Measurements from ENCODE around the gene CDK7. TPM values are rescaled to one million over a fixed set of nuclear protein-coding genes. Genes with fewer than 3 reads are reported as not detected.

Gene CDK7
- total and polyA plus RNA-seq, 7 donors: 7.2 to 35.1 (median 18.5) TPM

GRCh38 chr5:69305512-69305911 lies 70.8 kb downstream of the CDK7 start:
- Histone ChIP-seq H3K4me1 (no peaks in the 10 kb centered on the region), H3K4me3 (no peak overlapping the region), H3K27ac (no peak overlapping the region), H3K9me3 (no peaks in the 10 kb centered on the region), H3K27me3 (no peaks in the 10 kb centered on the region), H3K36me3 (peaks cover 0 to 26% (median 0%) of the 10 kb centered on the region in 4 donors)
- 96 to 97% methylated on average over 8 of the region's 8 CpGs for WGBS, 2 donors
- intact Hi-C loops (cut with DNase I): no loop called here
- no peak for DNase-seq
- no peak for TF ChIP-seq POLR2A (IDR thresholded peaks at IDR 0.05)
- TF ChIP-seq EP300 (IDR thresholded peaks at IDR 0.05): no peak
- no peak for TF ChIP-seq CTCF (IDR thresholded peaks at IDR 0.05)
- no peak for TF ChIP-seq POLR2AphosphoS5 (IDR thresholded peaks at IDR 0.05)

GRCh38 chr5:69308046-69308553 lies 73.4 kb downstream of the CDK7 start:
- no peak for DNase-seq
- Histone ChIP-seq H3K4me1 (no peaks in the 10 kb centered on the region), H3K9me3 (no peaks in the 10 kb centered on the region), H3K27ac (no peak overlapping the region), H3K4me3 (no peak overlapping the region), H3K27me3 (no peaks in the 10 kb centered on the region), H3K36me3 (peaks cover 0 to 41% (median 0%) of the 10 kb centered on the region in 4 donors)
- TF ChIP-seq POLR2A (IDR thresholded peaks at IDR 0.05): no peak
- no peak for TF ChIP-seq EP300 (IDR thresholded peaks at IDR 0.05)
- 66 to 72% methylated on average over 3 of the region's 3 CpGs for WGBS, 2 donors
- intact Hi-C loops (cut with DNase I): no loop called here

- H3K36me3 ChIP-seq: peaks cover 0 to 54% (median 0%) of the 10 kb centered on the region in 4 donors
Measured at GRCh38 chr5:69309380-69309779, 74.7 kb downstream of the CDK7 start.

GRCh38 chr5:69312459-69313160 lies 77.9 kb downstream of the CDK7 start:
- H3K9me3 ChIP-seq: no peaks in the 10 kb centered on the region
- H3K4me1 ChIP-seq: no peaks in the 10 kb centered on the region
- DNase-seq: no peak
- intact Hi-C loops (cut with DNase I): no loop called here
- TF ChIP-seq EP300 (IDR thresholded peaks at IDR 0.05): no peak
- TF ChIP-seq POLR2AphosphoS5 (IDR thresholded peaks at IDR 0.05): no peak
- TF ChIP-seq CTCF (IDR thresholded peaks at IDR 0.05): no peak
- TF ChIP-seq POLR2A (IDR thresholded peaks at IDR 0.05): no peak
- WGBS, 2 donors: 69 to 86% methylated on average over 5 of the region's 5 CpGs
- peaks cover 0 to 48% (median 0%) of the 10 kb centered on the region in 4 donors for H3K36me3 ChIP-seq
- H3K27ac ChIP-seq: no peak overlapping the region
- H3K27me3 ChIP-seq: no peaks in the 10 kb centered on the region
- no peak overlapping the region for H3K4me3 ChIP-seq

More at GRCh38 chr5:69309380-69309779, 74.7 kb downstream of the CDK7 start:
- H3K4me1 ChIP-seq: no peaks in the 10 kb centered on the region
- no peak overlapping the region for H3K4me3 ChIP-seq
- no peak for TF ChIP-seq POLR2A (IDR thresholded peaks at IDR 0.05)
- TF ChIP-seq CTCF (IDR thresholded peaks at IDR 0.05): no peak
- intact Hi-C loops (cut with DNase I): no loop called here
- WGBS, 2 donors: 98 to 99% methylated on average over 5 of the region's 5 CpGs
- no peaks in the 10 kb centered on the region for H3K27me3 ChIP-seq
- no peaks in the 10 kb centered on the region for H3K9me3 ChIP-seq
- DNase-seq: no peak
- H3K27ac ChIP-seq: no peak overlapping the region

GRCh38 chr5:69313428-69313827 lies 78.7 kb downstream of the CDK7 start:
- intact Hi-C loops (cut with DNase I): no loop called here
- no peaks in the 10 kb centered on the region for H3K9me3 ChIP-seq
- TF ChIP-seq POLR2AphosphoS5 (IDR thresholded peaks at IDR 0.05) (no peak), CTCF (IDR thresholded peaks at IDR 0.05) (no peak), EP300 (IDR thresholded peaks at IDR 0.05) (no peak), POLR2A (IDR thresholded peaks at IDR 0.05) (no peak)
- H3K4me1 ChIP-seq: no peaks in the 10 kb centered on the region
- WGBS, 2 donors: 96 to 97% methylated on average over 9 of the region's 9 CpGs
- H3K27me3 ChIP-seq: no peaks in the 10 kb centered on the region
- no peak overlapping the region for H3K4me3 ChIP-seq
- no peak overlapping the region for H3K27ac ChIP-seq
- DNase-seq: no peak
- H3K36me3 ChIP-seq: peaks cover 0 to 48% (median 0%) of the 10 kb centered on the region in 4 donors

Measured in sigmoid colon (tissue), 7 donors.